ENCODE data around the gene IGIP. TPM values are rescaled to one million over a fixed set of nuclear protein-coding genes. Genes with fewer than 3 reads are reported as not detected.
A peak's percentile ranks its signal among the peaks of the same experiment; 100 is the strongest.

The IGIP gene
- total and polyA plus RNA-seq, 2 of the 8 experiments (the other 6 are each of a cell fraction or from before 2014, with no cell fraction given), result 0.32 to 0.69 TPM

DNA sequence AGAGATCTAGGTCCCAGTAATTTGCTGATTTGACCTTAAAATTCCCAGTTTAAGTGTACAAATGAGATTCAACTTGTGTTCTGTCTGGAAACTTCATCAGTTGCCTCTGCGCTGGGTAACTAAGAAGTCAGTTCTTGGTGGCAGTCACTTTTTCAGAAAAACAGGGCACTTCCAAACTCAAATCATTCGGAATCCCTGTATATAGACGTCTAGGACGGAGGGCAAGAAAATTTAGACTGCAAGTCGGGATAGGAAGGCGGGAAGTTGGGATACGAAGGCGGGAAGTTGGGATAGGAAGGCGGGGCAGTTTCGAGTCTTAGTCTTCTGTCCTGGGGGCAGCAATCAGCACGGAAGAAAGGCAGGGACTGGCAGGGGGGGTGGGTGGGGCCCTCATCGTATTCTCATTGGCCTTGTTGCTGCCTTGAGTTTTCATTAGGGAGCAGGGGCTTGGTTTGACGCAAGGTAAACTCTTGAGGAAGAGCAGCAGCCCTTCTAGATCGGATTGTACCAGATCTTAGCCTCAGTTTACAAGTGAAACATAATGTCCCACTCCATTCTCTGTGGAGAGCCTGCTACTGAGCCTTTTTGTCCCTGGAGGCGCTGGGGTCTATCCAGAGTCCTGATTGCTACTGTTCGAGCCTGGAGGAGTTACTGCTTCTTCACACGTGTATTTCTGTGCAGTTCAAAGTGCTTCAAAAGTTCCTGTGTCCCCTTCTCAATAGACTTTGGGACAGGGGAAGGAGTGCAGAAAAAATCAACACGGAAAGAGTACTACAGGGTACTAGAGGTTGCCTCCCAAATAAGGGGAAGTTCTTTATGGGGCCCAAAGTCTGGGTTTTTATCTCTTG lies 14.5 kb upstream of the IGIP start (continued):
- TF ChIP-seq JUND (IDR thresholded peaks at IDR 0.05; ENCODE audit: low read length), result no peak
- peak; percentile 17 for TF ChIP-seq EZH2 (IDR thresholded peaks at IDR 0.05; ENCODE audit: low read depth, low read length, severe bottlenecking)
- TF ChIP-seq, protein P1, sequence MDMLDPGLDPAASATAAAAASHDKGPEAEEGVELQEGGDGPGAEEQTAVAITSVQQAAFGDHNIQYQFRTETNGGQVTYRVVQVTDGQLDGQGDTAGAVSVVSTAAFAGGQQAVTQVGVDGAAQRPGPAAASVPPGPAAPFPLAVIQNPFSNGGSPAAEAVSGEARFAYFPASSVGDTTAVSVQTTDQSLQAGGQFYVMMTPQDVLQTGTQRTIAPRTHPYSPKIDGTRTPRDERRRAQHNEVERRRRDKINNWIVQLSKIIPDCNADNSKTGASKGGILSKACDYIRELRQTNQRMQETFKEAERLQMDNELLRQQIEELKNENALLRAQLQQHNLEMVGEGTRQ (IDR thresholded peaks at IDR 0.05; ENCODE audit: low read length), result no peak
- no peak for TF ChIP-seq SRF (IDR thresholded peaks at IDR 0.05; ENCODE audit: low read depth, low read length)
- no peak for TF ChIP-seq RBBP5 (IDR thresholded peaks at IDR 0.05; ENCODE audit: borderline replicate concordance, low read depth, low read length)
- peak; percentile 37 for TF ChIP-seq RNF2 (IDR thresholded peaks at IDR 0.05; ENCODE audit: borderline replicate concordance, low read depth, low read length, missing control alignments, poor library complexity, severe bottlenecking)

Data from H1 (cell line).